ENCODE measurements around the gene NKX6-1. TPM values are rescaled to one million over a fixed set of nuclear protein-coding genes. Genes with fewer than 3 reads are reported as not detected.

NKX6-1 gene
- total RNA-seq (under 1 TPM; 0.06 to 0.20 TPM), polyA plus RNA-seq (under 1 TPM in 1 of 2 donors, not detected in 1; 0.02 TPM)
- long read RNA-seq, donor 1: 0 reads
- long read RNA-seq, donor 2: 0 reads
- long read RNA-seq, donor 3: 0 reads
- long read RNA-seq, donor 4: 0 reads
- long read RNA-seq, donor 5: 0 reads

DNA sequence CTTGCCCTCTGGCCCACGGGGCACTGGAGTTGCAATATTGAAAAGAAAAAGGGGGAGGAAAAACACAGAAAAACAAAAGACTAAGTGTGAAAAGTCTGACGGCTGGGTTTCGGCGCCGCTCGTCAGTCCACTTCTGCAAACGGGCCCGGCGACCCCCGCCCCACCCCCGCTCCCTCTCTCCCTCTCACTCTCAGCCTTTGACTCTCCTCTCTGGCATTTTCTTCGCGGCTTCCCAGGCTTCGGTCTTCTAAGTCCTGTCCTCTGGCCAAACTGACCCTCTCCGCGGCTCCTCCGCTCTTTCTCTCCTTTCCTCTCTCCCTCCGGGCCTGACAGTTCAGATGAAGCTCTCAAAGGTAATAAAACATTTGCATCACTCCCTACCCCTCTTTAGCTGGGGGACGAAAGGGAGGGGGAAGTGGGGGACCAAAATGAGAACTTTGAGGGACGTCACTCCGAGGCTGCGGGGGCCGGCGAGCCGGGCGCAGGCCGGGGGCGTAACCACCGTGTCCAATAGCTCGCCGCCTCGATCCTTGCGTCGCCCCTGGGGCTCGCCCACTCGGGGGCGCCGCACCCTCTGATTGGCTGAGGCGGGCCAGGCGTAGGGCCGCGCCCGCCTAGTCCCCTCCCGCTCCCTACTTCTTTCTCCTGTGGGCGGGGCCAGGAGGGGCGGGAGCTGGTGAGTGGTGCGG is at the start of gene NKX6-1:
TSS of gene NKX6-1 (minus strand) at position 358 of the 689 bp plus-strand sequence. CDS start 1,064 bp downstream, outside the sequence.
- Histone ChIP-seq H3K9ac (ENCODE audit: insufficient read depth in 1 of 2, low read length in 2 of 2) (no peak within 1 kb of the TSS), H3K4me1 (ENCODE audit: control insufficient read depth in 5 of 5, insufficient read depth in 5 of 5, low read length in 5 of 5) (peaks cover 0 to 20% (median 3%) of the 10 kb centered on the region in 5 donors), H3K27me3 (ENCODE audit: control insufficient read depth in 3 of 3, insufficient read depth in 3 of 3, low read length in 2 of 3) (peaks cover 0 to 96% (median 87%) of the 10 kb centered on the region in 3 donors), H3K9me3 (ENCODE audit: control insufficient read depth in 4 of 4, insufficient read depth in 3 of 4, low read length in 3 of 4) (peaks cover 0 to 22% (median 0%) of the 10 kb centered on the region in 4 donors), H3K36me3 (ENCODE audit: control insufficient read depth in 4 of 4, insufficient read depth in 4 of 4, low read length in 4 of 4) (no peaks in the 10 kb centered on the region), H3K4me3 (no peak within 1 kb of the TSS), H3K27ac (ENCODE audit: low read depth in 1 of 2, low read length in 1 of 2) (no peak within 1 kb of the TSS)
- ATAC-seq (ENCODE audit: insufficient read depth, low FRiP score) (peak; percentile 64), DNase-seq (peak; percentile 66 to 80 (median 74))
- WGBS, 2 donors: 3 to 5% methylated on average over 44 to 47 of the region's 47 CpGs
- TF ChIP-seq, protein P1, sequence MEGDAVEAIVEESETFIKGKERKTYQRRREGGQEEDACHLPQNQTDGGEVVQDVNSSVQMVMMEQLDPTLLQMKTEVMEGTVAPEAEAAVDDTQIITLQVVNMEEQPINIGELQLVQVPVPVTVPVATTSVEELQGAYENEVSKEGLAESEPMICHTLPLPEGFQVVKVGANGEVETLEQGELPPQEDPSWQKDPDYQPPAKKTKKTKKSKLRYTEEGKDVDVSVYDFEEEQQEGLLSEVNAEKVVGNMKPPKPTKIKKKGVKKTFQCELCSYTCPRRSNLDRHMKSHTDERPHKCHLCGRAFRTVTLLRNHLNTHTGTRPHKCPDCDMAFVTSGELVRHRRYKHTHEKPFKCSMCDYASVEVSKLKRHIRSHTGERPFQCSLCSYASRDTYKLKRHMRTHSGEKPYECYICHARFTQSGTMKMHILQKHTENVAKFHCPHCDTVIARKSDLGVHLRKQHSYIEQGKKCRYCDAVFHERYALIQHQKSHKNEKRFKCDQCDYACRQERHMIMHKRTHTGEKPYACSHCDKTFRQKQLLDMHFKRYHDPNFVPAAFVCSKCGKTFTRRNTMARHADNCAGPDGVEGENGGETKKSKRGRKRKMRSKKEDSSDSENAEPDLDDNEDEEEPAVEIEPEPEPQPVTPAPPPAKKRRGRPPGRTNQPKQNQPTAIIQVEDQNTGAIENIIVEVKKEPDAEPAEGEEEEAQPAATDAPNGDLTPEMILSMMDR (IDR thresholded peaks at IDR 0.05; ENCODE audit: control extremely low read depth, extremely low read depth): no peak

DNA sequence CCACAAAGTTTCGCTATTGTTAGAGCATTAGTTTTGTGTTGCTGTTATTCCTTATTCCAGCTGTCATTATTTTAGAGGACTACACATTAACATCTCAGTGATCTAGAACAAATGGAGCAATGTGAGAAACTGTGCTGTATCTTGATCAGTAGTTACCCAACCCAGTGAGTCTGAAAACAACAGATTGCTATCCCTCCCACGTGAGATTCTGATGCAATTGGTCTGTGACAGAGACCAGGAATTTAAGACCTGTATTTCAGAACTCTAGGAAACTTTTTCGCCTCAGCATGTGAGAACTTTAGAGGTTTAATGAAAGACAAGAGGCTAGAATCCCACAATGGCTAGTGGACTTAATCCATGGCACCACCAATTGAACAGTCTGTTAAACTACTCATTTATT is 48.1 kb upstream of the NKX6-1 start:
- 84 to 88% methylated on average over 3 of the region's 3 CpGs for WGBS, 2 donors
- no peak for DNase-seq
- TF ChIP-seq, protein P1 (IDR thresholded peaks at IDR 0.05; ENCODE audit: control extremely low read depth, extremely low read depth): no peak

DNA sequence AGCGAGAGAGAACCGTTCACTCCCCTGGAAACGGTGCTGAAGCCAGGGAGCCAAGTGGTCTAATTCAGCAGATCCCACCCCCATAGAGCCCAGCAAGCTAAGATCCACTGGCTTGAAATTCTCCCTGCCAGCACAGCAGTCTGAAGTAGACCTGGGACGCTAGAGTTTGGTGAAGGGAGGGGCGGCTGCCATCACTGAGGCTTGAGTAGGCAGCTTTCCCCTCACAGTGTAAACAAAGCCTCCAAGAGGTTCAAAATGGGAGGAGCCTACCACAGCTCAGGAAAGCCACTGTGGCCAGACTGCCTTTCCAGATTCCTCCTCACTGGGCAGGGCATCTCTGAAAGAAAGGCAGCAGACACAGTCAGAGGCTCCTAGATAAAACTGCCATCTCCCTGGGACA is 46.0 kb upstream of the NKX6-1 start:
- Histone ChIP-seq H3K27ac (ENCODE audit: low read depth in 1 of 2, low read length in 1 of 2) (no peak overlapping the region), H3K9me3 (ENCODE audit: control insufficient read depth in 4 of 4, insufficient read depth in 3 of 4, low read length in 3 of 4) (peaks cover 0 to 2% (median 0%) of the 10 kb centered on the region in 4 donors), H3K27me3 (ENCODE audit: control insufficient read depth in 3 of 3, insufficient read depth in 3 of 3, low read length in 2 of 3) (no peaks in the 10 kb centered on the region), H3K4me3 (no peak overlapping the region), H3K9ac (ENCODE audit: insufficient read depth in 1 of 2, low read length in 2 of 2) (no peak overlapping the region), H3K4me1 (ENCODE audit: control insufficient read depth in 5 of 5, insufficient read depth in 5 of 5, low read length in 5 of 5) (no peaks in the 10 kb centered on the region), H3K36me3 (ENCODE audit: control insufficient read depth in 4 of 4, insufficient read depth in 4 of 4, low read length in 4 of 4) (no peaks in the 10 kb centered on the region)
- 66 to 75% methylated on average over 5 of the region's 5 CpGs for WGBS, 2 donors
- TF ChIP-seq, protein P1 (IDR thresholded peaks at IDR 0.05; ENCODE audit: control extremely low read depth, extremely low read depth): no peak
- DNase-seq (peak in 1 of 3 donors; percentile 4), ATAC-seq (ENCODE audit: insufficient read depth, low FRiP score) (no peak)

More for the DNA sequence above, 48.1 kb upstream of the NKX6-1 start:
- no peak overlapping the region for H3K4me3 ChIP-seq
- no peaks in the 10 kb centered on the region for H3K36me3 ChIP-seq (ENCODE audit: control insufficient read depth in 4 of 4, insufficient read depth in 4 of 4, low read length in 4 of 4)
- H3K27ac ChIP-seq (ENCODE audit: low read depth in 1 of 2, low read length in 1 of 2): no peak overlapping the region
- no peaks in the 10 kb centered on the region for H3K27me3 ChIP-seq (ENCODE audit: control insufficient read depth in 3 of 3, insufficient read depth in 3 of 3, low read length in 2 of 3)
- H3K4me1 ChIP-seq (ENCODE audit: control insufficient read depth in 5 of 5, insufficient read depth in 5 of 5, low read length in 5 of 5): no peaks in the 10 kb centered on the region
- no peak for ATAC-seq (ENCODE audit: insufficient read depth, low FRiP score)
- peaks cover 0 to 2% (median 0%) of the 10 kb centered on the region in 4 donors for H3K9me3 ChIP-seq (ENCODE audit: control insufficient read depth in 4 of 4, insufficient read depth in 3 of 4, low read length in 3 of 4)
- H3K9ac ChIP-seq (ENCODE audit: insufficient read depth in 1 of 2, low read length in 2 of 2): no peak overlapping the region

All from lung (tissue), 16 donors.